HepG2 (cell line): ENCODE results near the gene KLHL8. TPM values are rescaled to one million over a fixed set of nuclear protein-coding genes. Genes with fewer than 3 reads are reported as not detected.

Experiments used
- ATAC-seq: fragments of 200-7000 bp; cut with Tn5 transposase; 3 replicates; pipeline ENCODE4 v1.9.1; 2020; ENCODE audit warnings: mild to moderate bottlenecking, moderate library complexity
- BruUV-seq: library from RNA; stranded (reverse); fragments of 400-500 nt; replicated peaks from 2 replicates; lab custom pipeline; 2021; lab: Mats Ljungman, UMichigan
- CTCF ChIA-PET: fragments of 300-600 bp; formaldehyde crosslinking; extraction: SDS; loops from one replicate; lab custom pipeline; 2021; ENCODE audit warnings: low total read pairs, inconsistent platforms, low intra/inter-chr PET ratio; lab: Yijun Ruan, JAX
- POLR2A ChIA-PET: fragments of 350-600 bp; sonication (Branson Sonifier 250); formaldehyde crosslinking; loops from one replicate; lab custom pipeline; 2020; ENCODE audit warnings: antibody characterized with exemption, inconsistent platforms; lab: Yijun Ruan, JAX
- DNase-seq: peaks from one replicate; pipeline ENCODE4 v3.0.0-alpha.2; 2015; ENCODE audit warnings: low spot score
- FAIRE-seq: peaks from 3 replicates; lab custom pipeline; 2011; peaks lifted over from hg19 to GRCh38; lab: Jason Lieb, UNC
- H2AFZ ChIP-seq: one replicate; pipeline ENCODE4 v1.6.1; 2011; ENCODE audit warnings: low read length, inconsistent platforms
- H3K27ac ChIP-seq: fragments of 300-600 bp; 3 replicates; pipeline ENCODE4 v1.8.0; 2011; ENCODE audit warnings: mixed run types, mild to moderate bottlenecking, mixed read lengths, low read length, inconsistent platforms; ENCODE audit not compliant: insufficient read depth; ENCODE audit errors: extremely low read length
- H3K27me3 ChIP-seq, 2 experiments: fragments of 200-600 bp in 1 of 2; 2 replicates in 1 of 2; 3 replicates in 1 of 2; pipeline versions ENCODE4 v1.6.0 to v1.8.0; 2011; ENCODE audit warnings: low read length in 2 of 2, mild to moderate bottlenecking in 2 of 2, moderate library complexity in 2 of 2, inconsistent platforms in 1 of 2; ENCODE audit not compliant: insufficient read depth in 2 of 2, control insufficient read depth in 1 of 2
- H3K36me3 ChIP-seq, 2 experiments: fragments of 200-600 bp in 1 of 2; replicated peaks in 1 of 2; 2 replicates in 1 of 2; 3 replicates in 1 of 2; pipeline versions ENCODE4 v1.5.1 to v1.8.0; 2011; ENCODE audit warnings: low read length in 2 of 2, inconsistent platforms in 1 of 2; ENCODE audit not compliant: insufficient read depth in 2 of 2, control insufficient read depth in 1 of 2
- H3K4me1 ChIP-seq: 2 replicates; pipeline ENCODE4 v1.5.1; 2012; ENCODE audit warnings: low read length, inconsistent platforms; ENCODE audit not compliant: insufficient read depth
- H3K4me2 ChIP-seq: 2 replicates; pipeline ENCODE4 v1.6.0; 2011; ENCODE audit warnings: low read depth, low read length, inconsistent platforms
- H3K4me3 ChIP-seq, 3 experiments: fragments of 200-600 bp in 1 of 3; sonication (generic), shearing (Covaris generic) in 1 of 3; replicated peaks in 1 of 3; 2 replicates each; pipeline ENCODE4 v1.5.1; 2011 to 2016; ENCODE audit warnings: low read length in 3 of 3, inconsistent platforms in 2 of 3, low read depth in 2 of 3, mild to moderate bottlenecking in 2 of 3, control low read depth in 1 of 3, mixed read lengths in 1 of 3; ENCODE audit not compliant: insufficient read depth in 1 of 3
- H3K79me2 ChIP-seq: one replicate; pipeline ENCODE4 v1.6.1; 2011; ENCODE audit warnings: low read length, inconsistent platforms; ENCODE audit not compliant: insufficient read depth
- H3K9ac ChIP-seq: 2 replicates; pipeline ENCODE4 v1.6.0; 2011; ENCODE audit warnings: mild to moderate bottlenecking, low read depth, low read length, inconsistent platforms; ENCODE audit not compliant: insufficient read depth
- H3K9me3 ChIP-seq: 2 replicates; pipeline ENCODE4 v1.5.1; 2012; ENCODE audit warnings: mild to moderate bottlenecking, low read length
- H4K20me1 ChIP-seq: 2 replicates; pipeline ENCODE4 v1.6.0; 2011; ENCODE audit warnings: inconsistent platforms, mild to moderate bottlenecking, low read length, moderate library complexity; ENCODE audit not compliant: insufficient read depth
- HNRNPUL1 ChIP-seq: fragments of 200-400 bp; formaldehyde crosslinking; IDR thresholded peaks from 2 replicates; pipeline ENCODE4 v1.6.1; 2017; ENCODE audit warnings: low read depth, mild to moderate bottlenecking, low read length, moderate library complexity
- KDM5B ChIP-seq: sonication (generic); formaldehyde crosslinking; IDR thresholded peaks from 2 replicates; pipeline ENCODE4 v1.4.0; 2020; ENCODE audit warnings: missing genetic modification reagents, mild to moderate bottlenecking, borderline replicate concordance
- NCOR1 ChIP-seq: fragments of 200-600 bp; sonication (generic); IDR thresholded peaks from 2 replicates; pipeline ENCODE4 v1.7.0; 2017; ENCODE audit warnings: antibody characterized with exemption, low read length, borderline replicate concordance
- NKX3-1 ChIP-seq: sonication (generic); formaldehyde crosslinking; IDR thresholded peaks from 2 replicates; pipeline ENCODE4 v1.5.0; 2020; ENCODE audit warnings: missing genetic modification reagents
- POLR2AphosphoS2 ChIP-seq: IDR thresholded peaks from 2 replicates; pipeline ENCODE4 v1.6.1; 2011; ENCODE audit warnings: low read depth, low read length, improper control_type of control experiment
- RBFOX2 ChIP-seq: fragments of 200-400 bp; formaldehyde crosslinking; IDR thresholded peaks from 2 replicates; pipeline ENCODE4 v1.6.1; 2017; ENCODE audit warnings: low read depth, mild to moderate bottlenecking, low read length
- ZNF574 ChIP-seq: sonication (generic); formaldehyde crosslinking; IDR thresholded peaks from 2 replicates; pipeline ENCODE4 v1.4.0; 2020; ENCODE audit warnings: missing genetic modification reagents
- ZNF615 ChIP-seq: sonication (generic); formaldehyde crosslinking; IDR thresholded peaks from 2 replicates; pipeline ENCODE4 v1.5.0; 2020; ENCODE audit warnings: mild to moderate bottlenecking, missing genetic modification reagents, borderline replicate concordance
- ZNF687 ChIP-seq: sonication (generic); formaldehyde crosslinking; IDR thresholded peaks from 2 replicates; pipeline ENCODE4 v1.5.1; 2020; ENCODE audit warnings: mild to moderate bottlenecking, missing genetic modification reagents, moderate library complexity
- ZNF775 ChIP-seq: sonication (generic); formaldehyde crosslinking; IDR thresholded peaks from 2 replicates; pipeline ENCODE4 v1.4.0; 2020; ENCODE audit warnings: missing genetic modification reagents, mild to moderate bottlenecking, moderate library complexity, borderline replicate concordance
- WGBS: methylation state at CpG from one replicate; pipeline ENCODE4 v1.1.6; 2017; ENCODE audit warnings: low lambda C conversion rate; 5-methylcytosine and 5-hydroxymethylcytosine counted together
- in situ Hi-C: cut with HindIII; loops from 2 replicates; pipeline ENCODE4 v1.10.0; 2017; ENCODE audit warnings: low pct_unique_long_range_greater_than_20kb; ENCODE audit not compliant: extremely low pct_ligation_motif_present
- intact Hi-C: fragments of 100-400 bp; cut with micrococcal nuclease; formaldehyde crosslinking; loops from one replicate; pipeline ENCODE4 v1.10.0; 2022; ENCODE audit not compliant: unreplicated experiment
- polyA plus RNA-seq, 8 experiments: library from polyadenylated mRNA; depleted of rRNA in 3 of 8; stranded (reverse) in 7 of 8; unstranded in 1 of 8; fragments of >200 nt; fragmentation: Illumina TruSeq in 4 of 8; extraction: Trizol in 4 of 8; gene quantifications; 2 replicates each; pipeline versions ENCODE4 v1.2.1 to v1.2.3, GENCODE V29; 2011 to 2016; ENCODE audit warnings: low read depth in 4 of 8, missing spikeins in 1 of 8, mixed read lengths in 1 of 8; ENCODE audit not compliant: insufficient read depth in 1 of 8
- total RNA-seq, 5 experiments: library from RNA; depleted of rRNA; stranded (reverse); fragments of >200 nt; fragmentation: Illumina TruSeq; extraction: Trizol; gene quantifications; 2 replicates each; pipeline ENCODE4 v1.2.3, GENCODE V29; 2016; ENCODE audit warnings: low read depth in 1 of 5

The KLHL8 gene
- total and polyA plus RNA-seq, 2 of the 13 experiments (the other 11 are each of a cell fraction or from before 2014, with no cell fraction given): 2.8 to 11.7 TPM

GRCh38 chr4:87134122-87134521 is 86.3 kb downstream of the KLHL8 start:
- H2AFZ ChIP-seq: no peak overlapping the region
- H3K9ac ChIP-seq: no peak overlapping the region
- intact Hi-C loops: no loop called here
- peaks cover 20 to 82% of the 10 kb centered on the region in 2 experiments for H3K36me3 ChIP-seq
- DNase-seq (no peak), ATAC-seq (no peak), FAIRE-seq (no peak)
- no peak overlapping the region for H3K4me2 ChIP-seq
- no peaks in the 10 kb centered on the region for H3K79me2 ChIP-seq
- no peak overlapping the region for H3K27ac ChIP-seq
- no peaks in the 10 kb centered on the region for H3K4me1 ChIP-seq
- ChIA-PET CTCF (no interaction called here), POLR2A (no interaction called here)
- in situ Hi-C loops: loop anchor here (25.0 kb wide), 1 partner anchor 328 kb away; no protein-coding TSS in a partner anchor
- H4K20me1 ChIP-seq: no peaks in the 10 kb centered on the region
- TF ChIP-seq HNRNPUL1 (no peak), ZNF687 (CRISPR knock-in tag) (no peak), NKX3-1 (CRISPR knock-in tag) (no peak), ZNF574 (no peak), RBFOX2 (no peak), KDM5B (no peak), ZNF615 (CRISPR knock-in tag) (no peak), ZNF775 (CRISPR knock-in tag) (no peak), NCOR1 (no peak), POLR2AphosphoS2 (no peak)
- no peak overlapping the region for H3K4me3 ChIP-seq
- WGBS: 96% methylated on average over 3 of the region's 3 CpGs
- no TSS peak for BruUV-seq
- no peaks in the 10 kb centered on the region for H3K27me3 ChIP-seq
- no peaks in the 10 kb centered on the region for H3K9me3 ChIP-seq
